Fibroblast of villous mesenchyme (primary cell): ENCODE measurements around the gene FADS3. TPM values are rescaled to one million over a fixed set of nuclear protein-coding genes. Genes with fewer than 3 reads are reported as not detected.

Source experiments
- DNase-seq: peaks from one replicate; pipeline ENCODE4 v3.0.0-alpha.2; 2010; ENCODE audit warnings: low read depth
- H3K4me3 ChIP-seq: 2 replicates; pipeline ENCODE4 v1.5.1; 2011; ENCODE audit warnings: low read depth, mild to moderate bottlenecking, low read length
- total RNA-seq: library from RNA; depleted of rRNA; stranded (reverse); fragments of >200 nt; gene quantifications from 2 replicates; pipeline ENCODE4 v1.2.3, GENCODE V29; 2012
- TF ChIP-seq, protein P1 (sequence below): IDR thresholded peaks from 2 replicates; pipeline ENCODE4 v1.5.1; 2012; ENCODE audit warnings: low read depth, mild to moderate bottlenecking, low read length; ENCODE audit not compliant: insufficient read depth

The FADS3 gene
- total RNA-seq, 1 donor = 126 TPM

DNA sequence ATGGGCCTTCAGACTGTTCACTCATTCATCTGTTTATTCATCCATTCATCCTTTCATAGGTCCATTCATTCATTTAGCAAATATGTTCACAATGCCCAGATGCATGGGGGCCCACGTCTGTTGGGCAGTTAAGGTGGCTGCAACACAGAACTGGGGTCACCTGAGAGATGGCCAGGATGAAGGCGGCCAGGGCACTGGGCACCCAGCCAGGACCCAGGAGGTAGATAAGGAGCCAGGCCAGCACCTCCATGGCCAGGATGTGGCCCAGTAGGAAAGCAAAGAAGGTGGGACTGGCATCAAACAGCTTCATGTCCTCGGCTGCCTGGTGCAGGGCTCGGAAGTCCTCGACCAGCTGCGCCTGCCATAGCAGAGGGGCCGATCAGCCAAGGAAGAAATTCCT lies 12.2 kb downstream of the FADS3 start:
- no peak overlapping the region for H3K4me3 ChIP-seq
- TF ChIP-seq, protein P1, sequence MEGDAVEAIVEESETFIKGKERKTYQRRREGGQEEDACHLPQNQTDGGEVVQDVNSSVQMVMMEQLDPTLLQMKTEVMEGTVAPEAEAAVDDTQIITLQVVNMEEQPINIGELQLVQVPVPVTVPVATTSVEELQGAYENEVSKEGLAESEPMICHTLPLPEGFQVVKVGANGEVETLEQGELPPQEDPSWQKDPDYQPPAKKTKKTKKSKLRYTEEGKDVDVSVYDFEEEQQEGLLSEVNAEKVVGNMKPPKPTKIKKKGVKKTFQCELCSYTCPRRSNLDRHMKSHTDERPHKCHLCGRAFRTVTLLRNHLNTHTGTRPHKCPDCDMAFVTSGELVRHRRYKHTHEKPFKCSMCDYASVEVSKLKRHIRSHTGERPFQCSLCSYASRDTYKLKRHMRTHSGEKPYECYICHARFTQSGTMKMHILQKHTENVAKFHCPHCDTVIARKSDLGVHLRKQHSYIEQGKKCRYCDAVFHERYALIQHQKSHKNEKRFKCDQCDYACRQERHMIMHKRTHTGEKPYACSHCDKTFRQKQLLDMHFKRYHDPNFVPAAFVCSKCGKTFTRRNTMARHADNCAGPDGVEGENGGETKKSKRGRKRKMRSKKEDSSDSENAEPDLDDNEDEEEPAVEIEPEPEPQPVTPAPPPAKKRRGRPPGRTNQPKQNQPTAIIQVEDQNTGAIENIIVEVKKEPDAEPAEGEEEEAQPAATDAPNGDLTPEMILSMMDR = no peak
- DNase-seq = no peak

DNA sequence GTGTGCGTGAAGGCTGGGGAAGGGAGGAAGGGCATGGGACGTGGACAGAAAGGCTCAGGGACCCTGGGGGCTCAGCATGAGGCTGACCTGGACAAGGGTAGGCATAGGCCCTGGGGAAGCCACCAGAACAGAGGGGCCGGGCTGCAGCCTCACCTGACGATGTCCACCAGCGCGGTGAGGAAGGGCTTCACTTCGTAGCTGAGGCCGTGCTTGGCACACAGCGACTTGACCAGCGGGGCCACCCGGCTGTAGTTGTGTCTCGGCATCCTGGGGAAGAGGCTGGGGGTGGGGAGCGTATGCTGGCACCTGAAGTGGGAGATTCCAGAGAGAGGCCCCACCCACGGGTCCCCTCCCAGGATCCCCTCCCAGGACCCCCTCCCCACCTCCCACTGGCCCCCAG lies 15.6 kb downstream of the FADS3 start:
- TF ChIP-seq, protein P1 = no peak
- no peak overlapping the region for H3K4me3 ChIP-seq
- no peak for DNase-seq

DNA sequence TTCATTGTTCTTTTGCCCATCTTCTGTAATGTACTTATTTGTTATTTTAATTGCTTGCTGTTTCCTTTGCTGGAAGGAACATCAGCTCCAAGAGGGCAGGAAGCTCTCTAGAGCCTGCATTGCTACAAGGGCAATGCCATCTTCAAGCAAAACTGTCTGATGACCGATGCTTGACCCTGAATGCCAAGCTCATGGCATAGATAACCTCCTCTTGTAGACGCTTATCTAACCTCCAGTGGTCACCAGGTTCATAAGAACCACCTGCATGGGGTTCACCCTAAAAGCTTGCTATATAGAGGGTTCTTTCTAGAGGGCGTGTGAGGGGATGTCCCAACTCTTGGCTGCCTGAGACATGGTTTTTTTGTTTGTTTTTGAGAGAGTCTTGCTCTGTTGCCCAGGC lies 16.5 kb downstream of the FADS3 start:
- TF ChIP-seq, protein P1 = no peak
- no peak for DNase-seq
- no peak overlapping the region for H3K4me3 ChIP-seq

DNA sequence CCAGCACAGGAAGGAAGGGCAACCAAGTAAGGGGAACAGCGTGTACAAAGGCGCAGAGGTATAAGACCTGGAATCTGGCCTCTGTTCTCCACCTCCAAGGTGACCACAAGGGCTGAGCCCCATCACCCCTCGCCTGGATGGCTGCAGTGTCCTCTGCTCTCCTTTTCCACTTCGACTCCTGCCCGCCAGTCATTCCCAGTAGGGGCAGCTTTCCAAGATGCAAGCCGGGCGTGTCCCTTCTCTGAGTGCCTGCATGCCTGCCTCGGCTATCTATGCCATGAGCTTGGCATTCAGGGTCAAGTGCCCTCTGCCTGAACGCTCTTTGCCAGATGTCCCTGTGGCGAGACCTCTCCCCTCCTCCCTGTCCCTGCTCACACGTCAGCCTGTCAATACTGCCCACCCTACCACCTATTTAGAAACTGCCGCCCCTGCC lies 17.0 kb downstream of the FADS3 start:
- H3K4me3 ChIP-seq = no peak overlapping the region
- TF ChIP-seq, protein P1 = no peak
- DNase-seq = no peak

DNA sequence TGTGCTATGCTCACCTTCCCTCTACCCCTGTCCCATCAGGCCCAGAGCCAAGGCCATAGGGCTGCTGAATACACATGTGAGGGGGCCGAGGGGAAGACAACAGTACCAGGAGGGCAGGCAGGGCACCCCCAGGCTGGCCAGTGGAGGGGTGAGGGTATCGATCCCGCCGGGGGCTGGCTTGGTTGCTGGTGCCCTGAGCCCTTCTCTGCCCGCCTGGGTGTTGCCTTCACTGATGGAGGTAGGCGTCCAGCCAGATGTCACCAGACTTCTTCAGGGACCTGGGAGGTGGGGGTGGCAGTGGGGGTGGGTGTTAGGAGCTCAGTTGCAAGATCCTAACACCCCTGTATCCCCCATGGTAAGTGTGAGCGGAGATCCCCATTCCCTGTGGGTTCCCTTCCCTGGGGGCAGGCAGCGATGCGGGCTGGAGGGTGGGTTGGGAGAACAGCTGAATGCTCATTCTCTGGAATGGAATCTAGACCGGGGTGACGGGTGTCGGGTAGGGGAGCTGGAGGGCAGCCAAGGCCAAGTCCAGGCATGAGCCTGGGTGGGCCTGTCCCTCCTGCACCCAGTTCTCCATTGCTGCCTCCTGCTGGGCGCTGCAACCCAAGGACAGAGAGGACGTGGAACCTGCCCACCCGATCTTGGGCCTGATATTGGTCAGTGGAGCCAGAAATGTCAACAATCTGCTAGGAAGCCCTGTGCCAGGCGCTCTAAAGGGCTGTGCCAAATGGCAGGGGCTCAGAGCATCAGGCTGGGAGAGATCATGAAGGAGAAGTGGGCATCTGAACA lies 17.6 kb downstream of the FADS3 start:
- DNase-seq = no peak
- TF ChIP-seq, protein P1 = no peak
- no peak overlapping the region for H3K4me3 ChIP-seq

DNA sequence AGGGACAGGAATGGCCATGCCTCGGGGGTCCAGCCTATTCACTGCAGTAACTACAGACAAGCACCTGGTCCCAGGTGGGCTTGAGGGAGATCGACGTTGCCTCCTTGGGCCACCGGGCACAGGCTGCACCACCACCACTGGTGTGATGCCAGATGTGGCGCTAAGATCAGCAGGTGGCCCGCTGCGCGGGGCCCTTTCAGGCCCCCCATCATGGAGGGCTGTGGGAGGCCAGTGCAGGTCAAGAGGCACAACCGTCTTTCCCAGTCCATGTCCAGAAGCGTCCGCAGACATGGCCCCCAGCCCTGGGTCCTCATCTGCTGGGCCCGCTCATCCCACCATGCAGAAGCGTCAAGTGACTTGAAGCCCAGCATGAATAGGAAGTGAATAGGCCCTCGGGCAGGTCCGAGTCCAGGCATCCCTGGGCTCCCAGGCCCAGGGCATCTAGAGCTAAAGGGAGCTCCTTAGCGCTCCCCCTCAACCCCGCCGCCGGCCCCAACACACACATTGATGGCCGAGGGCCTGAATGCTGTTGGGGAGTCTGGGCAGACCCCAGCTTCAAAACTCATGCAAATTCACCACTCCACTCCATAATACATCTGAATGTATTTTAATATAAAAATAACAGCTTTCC lies 18.3 kb downstream of the FADS3 start:
- H3K4me3 ChIP-seq = no peak overlapping the region
- TF ChIP-seq, protein P1 = no peak
- DNase-seq = no peak
